Measurements from ENCODE around the gene GTPBP1.

The GTPBP1 gene

DNA sequence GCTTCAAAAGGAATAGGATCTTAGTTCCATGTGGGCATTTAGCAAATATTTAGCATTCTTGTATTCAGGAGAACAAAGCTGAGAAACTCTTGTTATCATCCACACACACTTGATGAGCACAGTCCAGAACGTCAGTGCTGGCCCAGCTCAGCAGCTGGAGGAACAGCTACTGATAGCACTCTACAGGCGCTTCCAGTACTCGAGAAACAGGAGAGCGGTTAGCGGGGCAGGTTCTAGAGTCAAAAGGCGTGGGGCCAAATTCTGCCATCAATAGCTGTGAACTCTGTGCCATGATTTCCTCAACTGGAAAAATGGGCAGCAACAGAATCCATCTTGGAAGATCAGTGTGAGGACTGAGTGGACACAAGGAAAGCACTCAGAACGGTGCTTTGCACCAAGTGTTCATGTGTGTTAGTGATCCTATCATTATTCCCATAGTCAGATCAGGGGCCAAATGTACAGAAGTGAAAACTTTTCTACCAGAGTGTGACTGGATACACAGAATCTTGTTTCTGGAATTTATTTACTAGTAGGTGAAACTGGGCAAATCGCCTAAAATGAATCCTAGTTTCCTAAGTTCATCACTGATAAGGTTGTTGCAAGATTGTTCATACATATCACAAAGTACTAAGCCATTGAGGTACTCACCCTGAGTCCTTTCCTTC is 8.2 kb upstream of the GTPBP1 start:
- TF ChIP-seq, protein P1, sequence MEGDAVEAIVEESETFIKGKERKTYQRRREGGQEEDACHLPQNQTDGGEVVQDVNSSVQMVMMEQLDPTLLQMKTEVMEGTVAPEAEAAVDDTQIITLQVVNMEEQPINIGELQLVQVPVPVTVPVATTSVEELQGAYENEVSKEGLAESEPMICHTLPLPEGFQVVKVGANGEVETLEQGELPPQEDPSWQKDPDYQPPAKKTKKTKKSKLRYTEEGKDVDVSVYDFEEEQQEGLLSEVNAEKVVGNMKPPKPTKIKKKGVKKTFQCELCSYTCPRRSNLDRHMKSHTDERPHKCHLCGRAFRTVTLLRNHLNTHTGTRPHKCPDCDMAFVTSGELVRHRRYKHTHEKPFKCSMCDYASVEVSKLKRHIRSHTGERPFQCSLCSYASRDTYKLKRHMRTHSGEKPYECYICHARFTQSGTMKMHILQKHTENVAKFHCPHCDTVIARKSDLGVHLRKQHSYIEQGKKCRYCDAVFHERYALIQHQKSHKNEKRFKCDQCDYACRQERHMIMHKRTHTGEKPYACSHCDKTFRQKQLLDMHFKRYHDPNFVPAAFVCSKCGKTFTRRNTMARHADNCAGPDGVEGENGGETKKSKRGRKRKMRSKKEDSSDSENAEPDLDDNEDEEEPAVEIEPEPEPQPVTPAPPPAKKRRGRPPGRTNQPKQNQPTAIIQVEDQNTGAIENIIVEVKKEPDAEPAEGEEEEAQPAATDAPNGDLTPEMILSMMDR (IDR thresholded peaks at IDR 0.05; ENCODE audit: extremely low read depth, missing control alignments) = no peak
- DNase-seq (ENCODE audit: low spot score) = no peak

DNA sequence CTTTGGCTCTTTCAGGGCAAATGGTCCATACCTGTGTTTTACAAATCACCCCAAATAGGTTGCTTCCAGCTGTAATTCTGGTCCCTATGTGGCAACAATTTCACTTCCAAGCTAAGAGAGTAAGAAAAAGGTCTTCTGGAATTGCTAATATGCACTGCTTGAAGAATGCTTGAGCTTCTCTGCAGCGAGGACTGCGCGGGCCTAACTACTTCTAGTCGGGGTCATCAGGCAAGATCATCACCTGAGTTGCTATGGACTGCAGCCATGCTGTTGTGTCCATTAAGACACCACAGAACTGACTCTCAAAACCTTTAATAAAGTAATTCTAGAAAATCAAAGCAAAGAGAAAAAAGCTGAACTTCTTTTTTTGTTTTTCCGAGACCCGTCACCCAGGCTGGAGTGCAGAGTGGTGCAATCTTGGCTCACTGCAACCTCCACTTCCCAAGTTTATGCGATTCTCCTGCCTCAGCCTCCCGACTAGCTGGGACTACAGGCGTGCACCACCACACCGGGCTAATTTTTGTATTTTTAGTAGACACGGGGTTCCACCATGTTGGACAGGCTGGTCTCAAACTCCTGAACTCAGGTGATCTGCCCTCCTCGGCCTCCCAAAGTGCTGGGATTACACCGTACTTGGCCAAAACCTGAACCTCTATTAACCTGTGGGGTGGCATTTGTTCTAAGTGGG is 7.2 kb upstream of the GTPBP1 start:
- DNase-seq (ENCODE audit: low spot score) = no peak

DNA sequence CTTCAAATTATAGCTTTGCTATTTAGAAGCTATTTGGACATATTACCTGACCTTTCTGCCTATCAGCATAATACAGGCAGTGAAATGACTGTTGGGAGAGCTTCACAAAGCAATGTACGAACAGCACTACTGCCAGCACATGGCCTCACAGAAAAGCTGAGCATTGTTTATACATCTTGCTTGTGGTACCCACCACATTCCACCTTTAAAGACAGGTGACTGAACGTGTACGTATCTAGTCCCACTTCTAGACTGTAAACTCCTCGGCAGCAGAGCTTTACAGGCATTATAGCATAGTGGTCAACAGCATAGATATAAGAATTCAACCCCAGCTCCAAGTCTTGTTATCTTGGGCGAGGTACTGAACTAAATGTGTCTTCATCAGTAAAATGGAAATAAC is 6.6 kb upstream of the GTPBP1 start:
- TF ChIP-seq, protein P1 (IDR thresholded peaks at IDR 0.05; ENCODE audit: extremely low read depth, missing control alignments) = no peak
- no peak for DNase-seq (ENCODE audit: low spot score)

More for the DNA sequence above, 7.2 kb upstream of the GTPBP1 start:
- TF ChIP-seq, protein P1 (IDR thresholded peaks at IDR 0.05; ENCODE audit: extremely low read depth, missing control alignments) = no peak

DNA sequence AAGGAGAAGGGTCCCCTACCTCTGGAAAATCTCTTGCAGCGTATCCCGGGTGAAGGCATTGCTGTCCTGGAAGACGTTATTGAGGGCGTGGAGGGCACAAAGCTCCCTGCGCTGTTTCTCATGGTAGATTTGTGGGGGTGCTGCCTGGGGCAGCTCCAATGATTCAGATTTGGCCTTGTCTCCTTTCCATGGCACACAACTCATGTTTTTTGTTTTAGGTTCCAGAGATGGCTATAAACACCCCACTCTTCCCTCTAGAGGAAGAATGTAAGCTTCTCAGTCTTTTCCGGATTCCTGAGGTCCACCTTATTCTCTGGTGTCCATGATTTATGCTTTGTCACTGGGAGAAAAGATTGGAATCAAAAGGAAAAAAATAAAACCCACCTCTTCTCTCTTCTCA is 6.0 kb upstream of the GTPBP1 start:
- TF ChIP-seq, protein P1 (IDR thresholded peaks at IDR 0.05; ENCODE audit: extremely low read depth, missing control alignments) = no peak
- DNase-seq (ENCODE audit: low spot score) = no peak

DNA sequence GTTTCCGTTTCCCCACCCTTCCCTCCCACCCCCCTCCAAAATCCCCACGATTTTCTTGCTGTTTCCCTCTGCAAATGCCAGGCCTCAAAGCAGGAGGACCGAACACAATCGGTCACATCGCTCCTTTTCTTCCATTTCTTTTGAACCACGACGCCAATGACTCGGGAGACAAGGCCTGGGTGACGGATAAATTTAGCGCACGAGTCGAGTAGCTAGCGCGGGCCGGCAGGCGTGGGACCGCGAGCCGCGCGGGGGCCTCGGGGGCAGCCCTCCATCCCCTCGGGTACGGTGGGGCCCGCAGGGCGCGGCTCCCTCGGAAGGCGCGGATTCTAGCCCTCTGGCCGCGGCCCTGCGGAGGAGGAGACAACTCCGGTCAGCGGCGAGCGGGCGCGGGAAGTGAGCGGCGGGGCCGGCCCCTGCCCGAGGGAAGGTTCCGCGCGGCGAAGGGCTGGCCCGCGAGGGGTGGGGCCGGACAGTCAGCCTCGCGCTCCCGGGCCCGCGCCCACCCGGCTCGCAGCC is 5.4 kb upstream of the GTPBP1 start:
- DNase-seq (ENCODE audit: low spot score) = no peak
- TF ChIP-seq, protein P1 (IDR thresholded peaks at IDR 0.05; ENCODE audit: extremely low read depth, missing control alignments) = no peak

DNA sequence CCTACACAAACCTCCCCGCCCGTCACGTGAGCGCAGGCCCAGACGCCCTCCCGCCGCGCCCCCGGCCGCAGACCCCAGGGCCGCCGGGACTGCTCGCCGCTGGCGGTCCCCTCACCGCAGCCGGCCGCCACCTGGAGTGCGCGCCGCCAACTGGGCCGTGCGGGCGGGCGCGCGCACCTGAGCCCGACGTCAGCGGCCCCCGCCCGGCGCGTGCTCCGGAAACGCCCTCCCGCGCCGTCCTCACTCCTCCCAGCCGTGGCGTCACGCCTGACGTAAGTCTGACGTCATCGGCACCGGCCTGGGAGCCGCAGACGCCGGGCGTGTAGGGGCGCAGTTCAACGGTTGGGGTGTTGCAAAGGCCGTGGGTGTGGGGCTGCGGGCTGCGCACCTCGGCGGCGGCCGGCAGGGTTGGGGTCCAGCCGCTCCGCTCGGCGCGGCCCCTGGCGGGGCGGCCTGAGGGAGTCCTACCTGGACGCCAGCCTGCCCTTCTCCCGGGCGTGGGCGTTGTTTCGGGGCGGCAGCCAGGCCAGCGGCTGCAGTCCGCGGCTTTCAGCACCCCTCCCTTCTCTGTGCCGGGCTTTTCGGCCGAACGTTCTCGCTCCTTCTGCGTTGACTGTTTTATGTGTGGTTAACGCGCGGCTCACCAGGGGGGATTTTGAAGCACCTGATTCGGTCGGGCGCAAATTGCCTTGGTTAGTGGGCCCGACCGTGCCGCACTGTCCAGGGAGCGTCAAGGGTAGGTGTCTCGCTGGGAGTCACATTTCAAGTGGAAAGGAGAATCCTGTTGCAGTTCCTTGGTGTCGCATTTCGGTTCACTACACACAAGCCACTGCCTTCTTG is 4.7 kb upstream of the GTPBP1 start, which contains the start of gene JOSD1:
Gene JOSD1 (minus strand): TSS at position 155 of the 840 bp plus-strand sequence. CDS start 956 bp downstream, outside the sequence.
- peak; percentile 98 for DNase-seq (ENCODE audit: low spot score)
- TF ChIP-seq, protein P1 (IDR thresholded peaks at IDR 0.05; ENCODE audit: extremely low read depth, missing control alignments) = no peak
